RWPE1 (cell line): ENCODE measurements around the gene TSPAN17.
A peak's percentile ranks its signal among the peaks of the same experiment; 100 is the strongest.

Experiments
- CTCF ChIA-PET: fragments of 350-600 bp; sonication (Branson Sonifier 250); formaldehyde crosslinking; extraction: SDS; loops from one replicate; lab custom pipeline; 2021; lab: Yijun Ruan, JAX
- POLR2A ChIA-PET: fragments of 400-600 bp; formaldehyde crosslinking; extraction: SDS; loops from one replicate; lab custom pipeline; 2020; ENCODE audit warnings: antibody characterized with exemption; ENCODE audit not compliant: low non-redundant PET; lab: Yijun Ruan, JAX
- DNase-seq: peaks from one replicate; pipeline ENCODE4 v3.0.0; 2012; ENCODE audit warnings: low spot score
- H3K27ac ChIP-seq: fragments of 450-650 bp; 2 replicates; pipeline ENCODE4 v1.5.1; 2017
- TF ChIP-seq, protein P1 (sequence below): fragments of 450-650 bp; conservative IDR thresholded peaks from 2 replicates; pipeline ENCODE4 v1.5.1; 2017; ENCODE audit warnings: low read depth, mild to moderate bottlenecking

The TSPAN17 gene

DNA sequence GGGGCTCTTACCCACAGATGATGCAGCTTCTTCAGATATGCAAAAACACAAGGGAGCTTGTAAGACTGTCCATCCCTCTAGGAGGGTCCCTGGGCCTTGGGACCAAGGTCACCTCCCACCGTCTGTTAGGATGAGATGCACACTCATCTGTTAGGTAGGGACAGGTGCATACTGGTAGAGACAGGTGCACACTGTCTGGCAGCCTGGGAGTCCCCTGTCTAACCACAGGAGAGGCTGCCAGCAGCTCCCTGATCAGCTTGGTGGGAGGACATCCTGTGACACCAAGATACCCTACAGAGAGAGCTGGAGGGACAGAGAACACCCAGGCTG lies 13.2 kb downstream of the TSPAN17 start:
- TF ChIP-seq, protein P1, sequence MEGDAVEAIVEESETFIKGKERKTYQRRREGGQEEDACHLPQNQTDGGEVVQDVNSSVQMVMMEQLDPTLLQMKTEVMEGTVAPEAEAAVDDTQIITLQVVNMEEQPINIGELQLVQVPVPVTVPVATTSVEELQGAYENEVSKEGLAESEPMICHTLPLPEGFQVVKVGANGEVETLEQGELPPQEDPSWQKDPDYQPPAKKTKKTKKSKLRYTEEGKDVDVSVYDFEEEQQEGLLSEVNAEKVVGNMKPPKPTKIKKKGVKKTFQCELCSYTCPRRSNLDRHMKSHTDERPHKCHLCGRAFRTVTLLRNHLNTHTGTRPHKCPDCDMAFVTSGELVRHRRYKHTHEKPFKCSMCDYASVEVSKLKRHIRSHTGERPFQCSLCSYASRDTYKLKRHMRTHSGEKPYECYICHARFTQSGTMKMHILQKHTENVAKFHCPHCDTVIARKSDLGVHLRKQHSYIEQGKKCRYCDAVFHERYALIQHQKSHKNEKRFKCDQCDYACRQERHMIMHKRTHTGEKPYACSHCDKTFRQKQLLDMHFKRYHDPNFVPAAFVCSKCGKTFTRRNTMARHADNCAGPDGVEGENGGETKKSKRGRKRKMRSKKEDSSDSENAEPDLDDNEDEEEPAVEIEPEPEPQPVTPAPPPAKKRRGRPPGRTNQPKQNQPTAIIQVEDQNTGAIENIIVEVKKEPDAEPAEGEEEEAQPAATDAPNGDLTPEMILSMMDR: no peak
- no peak for DNase-seq
- POLR2A ChIA-PET: interaction anchor here (0.9 kb wide), 1 partner anchor 14 kb away, joined by 3 read pairs; the partner anchor contains the start of gene TSPAN17
- no peak overlapping the region for H3K27ac ChIP-seq
- CTCF ChIA-PET: interaction anchor here (0.5 to 3.1 kb wide), 68 partner anchors 9 to 825 kb away, joined by 3 to 31 read pairs (median 4); partner anchors contain the start of genes HK3 and TSPAN17

DNA sequence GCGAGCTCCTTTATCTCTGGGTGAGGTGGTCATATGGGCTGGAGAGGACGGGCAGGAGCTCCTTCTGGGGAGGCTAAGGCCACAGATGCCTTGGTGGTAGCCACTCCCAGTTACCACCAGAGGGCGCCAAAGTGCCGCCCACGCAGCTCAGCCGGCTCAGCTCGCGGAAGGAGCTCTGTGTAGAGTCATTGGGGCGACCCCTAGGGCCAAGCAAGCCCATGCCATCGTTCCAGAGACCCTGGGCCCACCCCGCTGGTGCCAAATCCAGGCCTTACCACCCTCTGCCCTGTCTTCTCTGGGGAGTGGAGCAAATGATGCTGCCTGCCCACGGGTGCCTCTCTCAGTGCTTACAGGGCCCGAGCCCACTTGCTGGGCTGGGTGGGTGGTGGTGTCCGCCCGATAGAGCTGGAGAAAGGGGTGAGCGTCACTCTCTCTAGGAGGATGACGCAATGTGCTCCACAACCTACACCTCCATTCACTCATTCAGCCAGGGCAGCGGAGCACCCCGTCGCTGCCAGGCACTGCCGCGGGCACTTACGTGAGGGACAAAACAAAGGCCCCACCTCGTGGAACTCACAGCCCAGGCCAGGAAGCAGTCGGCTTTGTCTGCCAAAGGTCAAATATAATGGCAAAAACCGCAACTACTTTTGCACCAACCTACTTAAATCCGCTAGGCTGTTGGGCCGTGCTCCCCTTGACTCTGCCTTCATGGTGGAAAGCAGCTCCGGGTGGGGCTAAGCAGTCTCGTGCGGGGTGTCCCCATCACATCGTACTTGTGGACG lies 13.8 kb downstream of the TSPAN17 start:
- ChIA-PET POLR2A (interaction anchor here (0.9 kb wide), 1 partner anchor 14 kb away, joined by 3 read pairs; the partner anchor contains the start of gene TSPAN17), CTCF (interaction anchor here (0.5 to 3.1 kb wide), 80 partner anchors 9 to 1885 kb away, joined by 3 to 31 read pairs (median 4); partner anchors contain the start of genes CLTB, HK3 and TSPAN17)
- no peak overlapping the region for H3K27ac ChIP-seq
- DNase-seq: peak; percentile 89
- TF ChIP-seq, protein P1: peak; percentile 99

DNA sequence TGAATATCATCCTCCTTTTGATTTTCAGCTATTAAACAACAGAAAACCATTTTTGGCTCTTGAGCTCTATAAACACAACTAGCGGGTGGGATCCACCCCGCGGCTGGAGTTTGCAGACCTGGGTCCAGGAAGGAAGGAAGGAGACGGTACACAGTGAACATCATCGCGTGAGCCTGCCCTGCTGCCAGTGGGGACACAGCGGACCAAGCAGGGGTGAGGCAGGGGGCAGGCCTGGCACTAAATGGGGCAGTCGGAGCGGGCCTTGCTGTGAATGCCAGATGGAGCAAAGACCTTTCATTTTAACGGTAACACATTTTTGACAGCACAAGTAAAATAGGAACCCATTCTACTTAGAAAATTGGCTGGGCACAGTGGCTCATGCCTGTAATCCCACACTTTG lies 14.4 kb downstream of the TSPAN17 start:
- ChIA-PET CTCF (interaction anchor here (0.6 to 3.1 kb wide), 19 partner anchors 8 to 1884 kb away, joined by 3 to 31 read pairs (median 5); partner anchors contain the start of genes HK3 and TSPAN17), POLR2A (no interaction called here)
- TF ChIP-seq, protein P1: no peak
- DNase-seq: no peak
- H3K27ac ChIP-seq: no peak overlapping the region

DNA sequence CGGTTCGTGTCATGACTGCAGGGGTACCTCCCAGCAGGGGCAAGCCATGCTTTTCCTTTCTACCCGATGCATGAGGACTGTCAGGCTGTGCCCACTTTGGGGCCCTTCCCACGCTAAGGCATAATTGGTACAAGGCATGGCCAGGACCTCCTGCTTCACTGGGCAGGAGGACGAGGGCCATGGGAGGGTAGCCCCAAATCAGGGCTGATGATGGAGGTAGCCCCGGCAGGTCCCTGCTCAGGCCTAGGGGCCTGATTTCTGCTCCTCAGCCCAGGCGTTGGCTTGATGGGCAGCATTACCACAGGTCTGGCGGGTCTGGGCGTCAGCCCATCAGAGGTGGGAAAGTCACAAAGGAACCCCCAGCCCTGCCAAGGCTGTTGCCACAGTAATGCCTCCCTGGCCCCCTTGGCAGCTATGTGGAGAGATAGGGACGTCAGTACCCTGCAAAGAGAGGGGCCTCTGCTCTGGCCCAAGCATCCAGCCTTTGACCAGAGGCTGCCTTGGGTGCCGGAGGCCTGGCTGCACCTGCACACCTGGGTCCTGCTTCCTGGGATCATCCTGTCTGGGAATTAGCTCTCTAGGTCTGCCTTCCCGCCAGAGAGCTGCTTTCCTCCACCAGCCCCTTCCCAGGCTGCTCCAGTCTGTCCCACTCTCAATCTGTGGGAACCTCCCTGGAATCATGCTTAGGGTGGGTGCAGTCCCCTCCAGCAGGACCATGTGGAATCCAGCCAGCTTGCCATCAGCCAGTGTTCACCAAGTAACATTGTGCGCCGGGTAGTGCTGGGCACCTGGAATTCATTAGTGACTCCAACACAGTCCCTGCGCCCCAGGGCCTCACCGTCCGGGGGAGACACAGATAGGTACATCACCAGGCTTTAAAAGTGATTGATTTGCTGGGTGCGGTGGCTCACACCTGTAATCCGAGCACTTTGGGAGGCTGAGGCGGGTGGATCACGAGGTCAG lies 15.4 kb downstream of the TSPAN17 start:
- ChIA-PET CTCF (interaction anchor here (0.9 to 2.8 kb wide), 2 partner anchors 449 to 451 kb away, joined by 3 to 13 read pairs; no protein-coding TSS in a partner anchor), POLR2A (no interaction called here)
- TF ChIP-seq, protein P1: no peak
- no peak for DNase-seq
- H3K27ac ChIP-seq: no peak overlapping the region

DNA sequence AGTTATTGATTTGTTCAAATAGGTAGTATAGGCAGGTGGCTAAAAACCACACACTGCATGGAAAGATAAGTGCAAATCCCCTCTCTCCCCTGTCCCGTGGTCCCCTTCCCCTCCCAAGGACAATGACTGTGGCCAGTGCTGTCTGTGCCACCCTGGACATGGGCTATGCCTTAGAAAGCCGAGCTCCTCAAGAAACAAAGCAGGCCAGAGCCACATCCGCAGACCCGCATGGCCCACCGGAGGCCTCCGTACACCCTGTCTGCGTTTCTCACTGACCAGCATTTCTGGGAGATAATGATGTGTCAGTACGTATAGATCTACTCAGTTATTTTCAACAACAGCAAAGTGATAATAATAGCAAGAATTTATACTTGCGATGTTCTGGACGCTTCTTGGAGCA lies 16.3 kb downstream of the TSPAN17 start:
- CTCF ChIA-PET: interaction anchor here (0.9 kb wide), 1 partner anchor 449 kb away, joined by 3 read pairs; no protein-coding TSS in a partner anchor
- POLR2A ChIA-PET: no interaction called here

More for the DNA sequence above, 16.3 kb downstream of the TSPAN17 start:
- TF ChIP-seq, protein P1: no peak
- no peak overlapping the region for H3K27ac ChIP-seq
- no peak for DNase-seq
